GM12874 (cell line): ENCODE data around the gene ZNF358.

Source experiments
- CTCF ChIP-seq: IDR thresholded peaks from 2 replicates; pipeline ENCODE4 v1.5.1; 2011; ENCODE audit warnings: low read depth, mild to moderate bottlenecking, control low read depth, low read length, moderate library complexity; ENCODE audit not compliant: insufficient read depth

The ZNF358 gene

GRCh38 chr19:7505682-7506384, 10.1 kb upstream of the ZNF358 start:
- TF ChIP-seq CTCF = no peak

- TF ChIP-seq CTCF = no peak
Measured at GRCh38 chr19:7506385-7507328, 9.2 kb upstream of the ZNF358 start.

- no peak for TF ChIP-seq CTCF
Measured at GRCh38 chr19:7507884-7508283, 8.0 kb upstream of the ZNF358 start.

- no peak for TF ChIP-seq CTCF
Measured at GRCh38 chr19:7509625-7510024, 6.3 kb upstream of the ZNF358 start.

GRCh38 chr19:7512400-7512851, 3.5 kb upstream of the ZNF358 start:
- TF ChIP-seq CTCF = no peak

GRCh38 chr19:7513809-7514642, 1.9 kb upstream of the ZNF358 start:
- no peak for TF ChIP-seq CTCF

GRCh38 chr19:7515110-7515644, 726 bp upstream of the ZNF358 start:
- TF ChIP-seq CTCF = no peak
